Retinal pigment epithelial cell (primary cell): Measurements from ENCODE around the gene C9orf72.

Experiments used
- DNase-seq: peaks from one replicate; pipeline ENCODE4 v3.0.0-alpha.2; 2010; ENCODE audit warnings: low read depth
- H3K4me3 ChIP-seq: 2 replicates; pipeline ENCODE4 v1.5.1; 2011; ENCODE audit warnings: mild to moderate bottlenecking, low read length, control low read depth, moderate library complexity
- TF ChIP-seq, protein P1 (sequence below): conservative IDR thresholded peaks from 2 replicates; pipeline ENCODE4 v1.5.1; 2011; ENCODE audit warnings: low read depth, low read length, control low read depth, inconsistent platforms

The C9orf72 gene

GRCh38 chr9:27602954-27603353 is 29.7 kb upstream of the C9orf72 start:
- no peak overlapping the region for H3K4me3 ChIP-seq
- TF ChIP-seq, protein P1, sequence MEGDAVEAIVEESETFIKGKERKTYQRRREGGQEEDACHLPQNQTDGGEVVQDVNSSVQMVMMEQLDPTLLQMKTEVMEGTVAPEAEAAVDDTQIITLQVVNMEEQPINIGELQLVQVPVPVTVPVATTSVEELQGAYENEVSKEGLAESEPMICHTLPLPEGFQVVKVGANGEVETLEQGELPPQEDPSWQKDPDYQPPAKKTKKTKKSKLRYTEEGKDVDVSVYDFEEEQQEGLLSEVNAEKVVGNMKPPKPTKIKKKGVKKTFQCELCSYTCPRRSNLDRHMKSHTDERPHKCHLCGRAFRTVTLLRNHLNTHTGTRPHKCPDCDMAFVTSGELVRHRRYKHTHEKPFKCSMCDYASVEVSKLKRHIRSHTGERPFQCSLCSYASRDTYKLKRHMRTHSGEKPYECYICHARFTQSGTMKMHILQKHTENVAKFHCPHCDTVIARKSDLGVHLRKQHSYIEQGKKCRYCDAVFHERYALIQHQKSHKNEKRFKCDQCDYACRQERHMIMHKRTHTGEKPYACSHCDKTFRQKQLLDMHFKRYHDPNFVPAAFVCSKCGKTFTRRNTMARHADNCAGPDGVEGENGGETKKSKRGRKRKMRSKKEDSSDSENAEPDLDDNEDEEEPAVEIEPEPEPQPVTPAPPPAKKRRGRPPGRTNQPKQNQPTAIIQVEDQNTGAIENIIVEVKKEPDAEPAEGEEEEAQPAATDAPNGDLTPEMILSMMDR: no peak
- DNase-seq: no peak

DNA sequence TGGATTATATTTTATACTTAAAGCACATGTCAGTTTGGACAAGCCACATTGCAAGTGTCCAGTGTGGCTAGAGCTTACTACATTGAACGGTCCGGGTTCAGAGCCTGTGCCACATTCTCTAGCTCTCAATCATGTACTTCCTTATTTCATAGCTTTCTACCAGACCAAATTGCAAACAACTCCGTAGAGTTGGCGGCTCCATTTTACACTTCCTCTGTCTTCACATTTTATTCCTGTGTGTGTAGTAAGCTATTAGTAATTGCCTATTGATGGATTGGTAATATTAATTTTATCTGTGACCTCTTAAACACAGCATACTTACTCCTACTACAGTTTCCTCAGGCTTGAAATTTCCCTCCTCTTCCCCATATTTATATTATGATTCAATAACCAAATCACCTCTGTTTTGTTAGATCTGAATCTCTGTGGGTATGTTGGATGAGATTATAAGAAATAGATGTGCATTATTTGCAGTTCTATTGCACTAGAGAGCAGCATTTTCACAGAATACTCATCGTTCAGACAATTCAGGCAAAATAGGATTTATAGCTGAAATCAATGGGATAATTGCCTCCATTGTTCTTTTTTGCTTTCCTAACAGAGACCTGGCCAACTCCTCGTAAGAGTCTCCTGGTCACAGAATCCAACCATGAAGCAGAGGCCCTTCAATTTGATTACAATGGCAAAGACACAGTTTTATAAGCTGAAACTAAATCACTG is 29.0 kb upstream of the C9orf72 start:
- TF ChIP-seq, protein P1: no peak
- no peak overlapping the region for H3K4me3 ChIP-seq
- no peak for DNase-seq

GRCh38 chr9:27601396-27601795 is 28.1 kb upstream of the C9orf72 start:
- TF ChIP-seq, protein P1: no peak
- H3K4me3 ChIP-seq: no peak overlapping the region
- no peak for DNase-seq

GRCh38 chr9:27600256-27600655 is 27.0 kb upstream of the C9orf72 start:
- TF ChIP-seq, protein P1: no peak
- DNase-seq: no peak
- H3K4me3 ChIP-seq: no peak overlapping the region

DNA sequence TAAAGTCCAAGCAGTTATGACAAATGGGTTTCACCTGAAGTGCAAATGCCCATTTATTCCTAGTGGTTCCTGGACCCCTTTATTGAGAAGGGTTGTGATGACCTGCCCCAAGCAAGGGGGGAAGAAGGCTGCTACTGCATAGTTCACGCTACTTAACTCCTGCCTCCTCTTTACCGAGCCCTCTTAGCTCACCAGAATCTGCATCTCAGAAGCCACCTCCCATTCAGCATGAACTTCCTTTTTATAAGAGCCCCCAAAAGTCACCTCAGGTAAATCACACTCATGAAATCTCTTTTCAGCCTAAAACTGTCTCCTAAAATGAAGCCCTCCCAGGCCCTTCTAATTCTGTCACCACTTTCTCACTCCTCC is 26.6 kb upstream of the C9orf72 start:
- no peak for DNase-seq
- TF ChIP-seq, protein P1: no peak
- H3K4me3 ChIP-seq: no peak overlapping the region

GRCh38 chr9:27599102-27599869 is 26.0 kb upstream of the C9orf72 start:
- DNase-seq: no peak
- H3K4me3 ChIP-seq: no peak overlapping the region
- TF ChIP-seq, protein P1: no peak

DNA sequence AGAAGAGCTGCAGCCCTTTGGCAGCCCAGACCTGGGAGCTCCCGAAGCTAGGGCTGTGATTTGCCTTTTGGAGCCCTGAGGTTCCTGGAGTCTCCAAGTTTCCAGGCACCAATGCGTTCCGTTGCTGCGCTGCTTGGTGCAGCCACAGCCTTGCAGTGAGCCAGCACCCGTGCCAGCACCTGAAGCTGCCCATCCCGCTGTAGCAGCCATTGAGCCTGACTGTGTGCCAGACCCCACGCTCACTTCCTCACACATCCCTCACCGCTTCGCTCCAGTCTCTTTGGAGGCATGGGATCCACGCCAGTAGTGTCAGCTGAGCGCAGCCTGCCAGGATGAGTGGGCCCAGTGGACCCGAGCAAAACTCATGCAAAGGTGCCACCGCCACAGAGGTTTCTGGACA is 22.5 kb upstream of the C9orf72 start:
- DNase-seq: no peak
- H3K4me3 ChIP-seq: no peak overlapping the region
- TF ChIP-seq, protein P1: no peak
